ENCODE results near the gene C16orf96.

The C16orf96 gene

DNA sequence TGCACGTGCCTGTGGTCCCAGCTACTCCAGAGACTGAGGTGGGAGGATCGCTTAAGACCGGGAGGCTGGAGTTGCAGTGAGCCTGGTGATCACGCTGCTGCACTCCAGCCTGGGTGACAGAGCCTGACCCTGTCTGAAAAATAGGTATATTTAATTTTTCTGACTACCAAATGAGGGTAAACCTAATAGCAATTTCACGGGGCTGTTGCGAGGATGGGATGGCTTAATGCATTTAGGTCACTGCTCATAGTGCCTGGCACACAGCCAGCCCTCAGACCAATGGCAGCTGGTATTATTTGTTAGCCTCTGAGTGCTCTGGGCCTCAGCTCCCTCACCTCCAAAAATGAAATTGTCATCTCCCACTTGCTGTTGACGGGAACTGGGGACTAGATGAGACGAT is 11.7 kb upstream of the C16orf96 start (continued):
- TF ChIP-seq, protein P1, sequence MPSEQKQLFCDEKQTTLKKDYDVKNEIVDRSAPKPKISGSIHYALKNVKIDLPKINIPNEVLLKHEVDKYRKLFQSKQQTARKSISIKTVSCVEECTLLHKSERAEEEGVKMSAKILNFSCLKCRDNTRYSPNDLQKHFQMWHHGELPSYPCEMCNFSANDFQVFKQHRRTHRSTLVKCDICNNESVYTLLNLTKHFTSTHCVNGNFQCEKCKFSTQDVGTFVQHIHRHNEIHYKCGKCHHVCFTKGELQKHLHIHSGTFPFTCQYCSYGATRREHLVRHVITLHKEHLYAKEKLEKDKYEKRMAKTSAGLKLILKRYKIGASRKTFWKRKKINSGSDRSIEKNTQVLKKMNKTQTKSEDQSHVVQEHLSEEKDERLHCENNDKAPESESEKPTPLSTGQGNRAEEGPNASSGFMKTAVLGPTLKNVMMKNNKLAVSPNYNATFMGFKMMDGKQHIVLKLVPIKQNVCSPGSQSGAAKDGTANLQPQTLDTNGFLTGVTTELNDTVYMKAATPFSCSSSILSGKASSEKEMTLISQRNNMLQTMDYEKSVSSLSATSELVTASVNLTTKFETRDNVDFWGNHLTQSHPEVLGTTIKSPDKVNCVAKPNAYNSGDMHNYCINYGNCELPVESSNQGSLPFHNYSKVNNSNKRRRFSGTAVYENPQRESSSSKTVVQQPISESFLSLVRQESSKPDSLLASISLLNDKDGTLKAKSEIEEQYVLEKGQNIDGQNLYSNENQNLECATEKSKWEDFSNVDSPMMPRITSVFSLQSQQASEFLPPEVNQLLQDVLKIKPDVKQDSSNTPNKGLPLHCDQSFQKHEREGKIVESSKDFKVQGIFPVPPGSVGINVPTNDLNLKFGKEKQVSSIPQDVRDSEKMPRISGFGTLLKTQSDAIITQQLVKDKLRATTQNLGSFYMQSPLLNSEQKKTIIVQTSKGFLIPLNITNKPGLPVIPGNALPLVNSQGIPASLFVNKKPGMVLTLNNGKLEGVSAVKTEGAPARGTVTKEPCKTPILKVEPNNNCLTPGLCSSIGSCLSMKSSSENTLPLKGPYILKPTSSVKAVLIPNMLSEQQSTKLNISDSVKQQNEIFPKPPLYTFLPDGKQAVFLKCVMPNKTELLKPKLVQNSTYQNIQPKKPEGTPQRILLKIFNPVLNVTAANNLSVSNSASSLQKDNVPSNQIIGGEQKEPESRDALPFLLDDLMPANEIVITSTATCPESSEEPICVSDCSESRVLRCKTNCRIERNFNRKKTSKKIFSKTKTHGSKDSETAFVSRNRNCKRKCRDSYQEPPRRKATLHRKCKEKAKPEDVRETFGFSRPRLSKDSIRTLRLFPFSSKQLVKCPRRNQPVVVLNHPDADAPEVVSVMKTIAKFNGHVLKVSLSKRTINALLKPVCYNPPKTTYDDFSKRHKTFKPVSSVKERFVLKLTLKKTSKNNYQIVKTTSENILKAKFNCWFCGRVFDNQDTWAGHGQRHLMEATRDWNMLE (tag by site-specific recombination; conservative IDR thresholded peaks at IDR 0.05; ENCODE audit: low read depth) = no peak
- TF ChIP-seq, protein P2, sequence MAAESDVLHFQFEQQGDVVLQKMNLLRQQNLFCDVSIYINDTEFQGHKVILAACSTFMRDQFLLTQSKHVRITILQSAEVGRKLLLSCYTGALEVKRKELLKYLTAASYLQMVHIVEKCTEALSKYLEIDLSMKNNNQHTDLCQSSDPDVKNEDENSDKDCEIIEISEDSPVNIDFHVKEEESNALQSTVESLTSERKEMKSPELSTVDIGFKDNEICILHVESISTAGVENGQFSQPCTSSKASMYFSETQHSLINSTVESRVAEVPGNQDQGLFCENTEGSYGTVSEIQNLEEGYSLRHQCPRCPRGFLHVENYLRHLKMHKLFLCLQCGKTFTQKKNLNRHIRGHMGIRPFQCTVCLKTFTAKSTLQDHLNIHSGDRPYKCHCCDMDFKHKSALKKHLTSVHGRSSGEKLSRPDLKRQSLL (tag by site-specific recombination; IDR thresholded peaks at IDR 0.05) = no peak
- TF ChIP-seq ZXDB (tag by site-specific recombination; IDR thresholded peaks at IDR 0.05) = no peak
- no peak for TF ChIP-seq ZBTB21 (tag by site-specific recombination; IDR thresholded peaks at IDR 0.05)
- TF ChIP-seq ZNF768 (tag by site-specific recombination; IDR thresholded peaks at IDR 0.05) = no peak
- no peak for TF ChIP-seq ZNF830 (tag by site-specific recombination; IDR thresholded peaks at IDR 0.05; ENCODE audit: low read depth)
- no peak for TF ChIP-seq ZNF521 (tag by site-specific recombination; IDR thresholded peaks at IDR 0.05)
- TF ChIP-seq, protein P3, sequence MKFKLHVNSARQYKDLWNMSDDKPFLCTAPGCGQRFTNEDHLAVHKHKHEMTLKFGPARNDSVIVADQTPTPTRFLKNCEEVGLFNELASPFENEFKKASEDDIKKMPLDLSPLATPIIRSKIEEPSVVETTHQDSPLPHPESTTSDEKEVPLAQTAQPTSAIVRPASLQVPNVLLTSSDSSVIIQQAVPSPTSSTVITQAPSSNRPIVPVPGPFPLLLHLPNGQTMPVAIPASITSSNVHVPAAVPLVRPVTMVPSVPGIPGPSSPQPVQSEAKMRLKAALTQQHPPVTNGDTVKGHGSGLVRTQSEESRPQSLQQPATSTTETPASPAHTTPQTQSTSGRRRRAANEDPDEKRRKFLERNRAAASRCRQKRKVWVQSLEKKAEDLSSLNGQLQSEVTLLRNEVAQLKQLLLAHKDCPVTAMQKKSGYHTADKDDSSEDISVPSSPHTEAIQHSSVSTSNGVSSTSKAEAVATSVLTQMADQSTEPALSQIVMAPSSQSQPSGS (tag by site-specific recombination; IDR thresholded peaks at IDR 0.05; ENCODE audit: low read depth) = no peak
- TF ChIP-seq, protein P4, sequence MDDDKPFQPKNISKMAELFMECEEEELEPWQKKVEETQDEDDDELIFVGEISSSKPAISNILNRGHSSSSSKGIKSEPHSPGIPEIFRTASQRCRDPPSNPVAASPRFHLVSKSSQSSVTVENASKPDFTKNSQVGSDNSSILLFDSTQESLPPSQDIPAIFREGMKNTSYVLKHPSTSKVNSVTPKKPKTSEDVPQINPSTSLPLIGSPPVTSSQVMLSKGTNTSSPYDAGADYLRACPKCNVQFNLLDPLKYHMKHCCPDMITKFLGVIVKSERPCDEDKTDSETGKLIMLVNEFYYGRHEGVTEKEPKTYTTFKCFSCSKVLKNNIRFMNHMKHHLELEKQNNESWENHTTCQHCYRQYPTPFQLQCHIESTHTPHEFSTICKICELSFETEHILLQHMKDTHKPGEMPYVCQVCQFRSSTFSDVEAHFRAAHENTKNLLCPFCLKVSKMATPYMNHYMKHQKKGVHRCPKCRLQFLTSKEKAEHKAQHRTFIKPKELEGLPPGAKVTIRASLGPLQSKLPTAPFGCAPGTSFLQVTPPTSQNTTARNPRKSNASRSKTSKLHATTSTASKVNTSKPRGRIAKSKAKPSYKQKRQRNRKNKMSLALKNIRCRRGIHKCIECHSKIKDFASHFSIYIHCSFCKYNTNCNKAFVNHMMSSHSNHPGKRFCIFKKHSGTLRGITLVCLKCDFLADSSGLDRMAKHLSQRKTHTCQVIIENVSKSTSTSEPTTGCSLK (tag by site-specific recombination; IDR thresholded peaks at IDR 0.05) = no peak
- no peak for TF ChIP-seq HOXA7 (CRISPR knock-in tag; IDR thresholded peaks at IDR 0.05; ENCODE audit: borderline replicate concordance)
- no peak for TF ChIP-seq ZNF394 (tag by site-specific recombination; IDR thresholded peaks at IDR 0.05; ENCODE audit: borderline replicate concordance)
- TF ChIP-seq ZNF48 (tag by site-specific recombination; IDR thresholded peaks at IDR 0.05) = no peak

DNA sequence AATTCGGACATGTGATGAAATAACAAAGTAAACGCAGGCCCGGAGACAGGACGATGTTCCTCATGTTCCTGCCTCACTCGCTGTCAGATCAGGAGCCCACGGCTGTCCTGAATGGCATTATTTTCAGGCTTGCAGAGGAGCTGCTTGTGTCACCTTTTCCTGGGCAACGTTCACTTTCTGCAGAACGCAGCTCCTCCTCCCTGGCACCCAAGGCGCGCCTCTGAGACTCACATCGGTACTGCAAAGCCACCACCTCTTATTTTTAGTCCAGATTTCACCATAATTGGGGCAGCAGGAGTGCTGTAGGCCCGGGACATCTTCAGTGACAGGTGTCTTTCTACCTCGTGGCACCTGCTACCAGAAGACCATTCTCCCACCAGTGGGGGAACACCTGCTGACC is 8.0 kb upstream of the C16orf96 start:
- H3K27ac ChIP-seq (ENCODE audit: extremely low read depth, low read depth, low read length) = no peak overlapping the region
- TF ChIP-seq ZBTB48 (tag by site-specific recombination; IDR thresholded peaks at IDR 0.05) (no peak), MEIS1 (CRISPR knock-in tag; IDR thresholded peaks at IDR 0.05; ENCODE audit: borderline replicate concordance) (no peak), ZNF701 (tag by site-specific recombination; IDR thresholded peaks at IDR 0.05) (no peak), ZNF561 (tag by site-specific recombination; IDR thresholded peaks at IDR 0.05; ENCODE audit: borderline replicate concordance) (no peak), ZNF571 (tag by site-specific recombination; IDR thresholded peaks at IDR 0.05) (no peak), GLI4 (tag by site-specific recombination; IDR thresholded peaks at IDR 0.05) (no peak)
- TF ChIP-seq, protein P5, sequence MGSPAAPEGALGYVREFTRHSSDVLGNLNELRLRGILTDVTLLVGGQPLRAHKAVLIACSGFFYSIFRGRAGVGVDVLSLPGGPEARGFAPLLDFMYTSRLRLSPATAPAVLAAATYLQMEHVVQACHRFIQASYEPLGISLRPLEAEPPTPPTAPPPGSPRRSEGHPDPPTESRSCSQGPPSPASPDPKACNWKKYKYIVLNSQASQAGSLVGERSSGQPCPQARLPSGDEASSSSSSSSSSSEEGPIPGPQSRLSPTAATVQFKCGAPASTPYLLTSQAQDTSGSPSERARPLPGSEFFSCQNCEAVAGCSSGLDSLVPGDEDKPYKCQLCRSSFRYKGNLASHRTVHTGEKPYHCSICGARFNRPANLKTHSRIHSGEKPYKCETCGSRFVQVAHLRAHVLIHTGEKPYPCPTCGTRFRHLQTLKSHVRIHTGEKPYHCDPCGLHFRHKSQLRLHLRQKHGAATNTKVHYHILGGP (tag by site-specific recombination; IDR thresholded peaks at IDR 0.05) = no peak
- TF ChIP-seq, protein P6, sequence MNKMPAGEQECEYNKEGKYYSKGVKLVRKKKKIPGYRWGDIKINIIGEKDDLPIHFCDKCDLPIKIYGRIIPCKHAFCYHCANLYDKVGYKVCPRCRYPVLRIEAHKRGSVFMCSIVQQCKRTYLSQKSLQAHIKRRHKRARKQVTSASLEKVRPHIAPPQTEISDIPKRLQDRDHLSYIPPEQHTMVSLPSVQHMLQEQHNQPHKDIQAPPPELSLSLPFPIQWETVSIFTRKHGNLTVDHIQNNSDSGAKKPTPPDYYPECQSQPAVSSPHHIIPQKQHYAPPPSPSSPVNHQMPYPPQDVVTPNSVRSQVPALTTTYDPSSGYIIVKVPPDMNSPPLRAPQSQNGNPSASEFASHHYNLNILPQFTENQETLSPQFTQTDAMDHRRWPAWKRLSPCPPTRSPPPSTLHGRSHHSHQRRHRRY (tag by site-specific recombination; IDR thresholded peaks at IDR 0.05) = no peak
- H3K4me1 ChIP-seq (ENCODE audit: control insufficient read depth, insufficient read depth, low read length) = no peaks in the 10 kb centered on the region
- POLR2A ChIA-PET = no interaction called here
- no peak overlapping the region for H3K4me3 ChIP-seq (ENCODE audit: low read depth, low read length)
- CTCF ChIA-PET = interaction anchor here (0.5 to 2.8 kb wide), 22 partner anchors 9 to 370 kb away, joined by 3 to 21 read pairs (median 4); partner anchors contain the start of genes CDIP1 and MGRN1
- H3K9me3 ChIP-seq (ENCODE audit: control insufficient read depth, insufficient read depth, low read depth, low read length) = no peaks in the 10 kb centered on the region
- H3K36me3 ChIP-seq (ENCODE audit: control insufficient read depth in 2 of 2, insufficient read depth in 1 of 2, low read length in 2 of 2) = no peaks in the 10 kb centered on the region

Measured in HEK293 (cell line).